ENCODE measurements around the gene CD48. TPM values are rescaled to one million over a fixed set of nuclear protein-coding genes. Genes with fewer than 3 reads are reported as not detected.

Gene CD48
- total and polyA plus RNA-seq, 4 donors, result 2.5 to 10.0 (median 5.1) TPM

GRCh38 chr1:160755911-160756848 lies 44.6 kb upstream of the CD48 start:
- peaks cover 0 to 8% (median 4%) of the 10 kb centered on the region in 4 donors for H3K4me1 ChIP-seq (ENCODE audit: control insufficient read depth in 4 of 4, insufficient read depth in 4 of 4, low read length in 3 of 4)
- H3K27me3 ChIP-seq (ENCODE audit: control insufficient read depth in 4 of 4, insufficient read depth in 4 of 4, low read length in 3 of 4), result no peaks in the 10 kb centered on the region
- no peak for TF ChIP-seq HNF4A (conservative IDR thresholded peaks at IDR 0.05)
- TF ChIP-seq HNF4G (IDR thresholded peaks at IDR 0.05), result no peak
- TF ChIP-seq ATF3 (IDR thresholded peaks at IDR 0.05), result no peak
- no peak for TF ChIP-seq RAD21 (IDR thresholded peaks at IDR 0.05)
- TF ChIP-seq FOXA1 (IDR thresholded peaks at IDR 0.05), result no peak
- TF ChIP-seq EGR1 (IDR thresholded peaks at IDR 0.05; ENCODE audit: low read depth in 2 of 2), result no peak
- no peak for TF ChIP-seq FOXA2 (IDR thresholded peaks at IDR 0.05)
- no peak for TF ChIP-seq JUND (IDR thresholded peaks at IDR 0.05)
- no peak for TF ChIP-seq RXRA (IDR thresholded peaks at IDR 0.05)
- no peak for TF ChIP-seq CTCF (IDR thresholded peaks at IDR 0.05; ENCODE audit: low read depth, low read length, missing input control)
- no peak for TF ChIP-seq NR2F2 (IDR thresholded peaks at IDR 0.05)
- TF ChIP-seq ZBTB33 (IDR thresholded peaks at IDR 0.05), result no peak
- no peak for TF ChIP-seq MAX (IDR thresholded peaks at IDR 0.05)
- no peak for TF ChIP-seq YY1 (IDR thresholded peaks at IDR 0.05)
- H3K9ac ChIP-seq (ENCODE audit: low read depth in 1 of 2, low read length in 2 of 2), result no peak overlapping the region
- H3K9me3 ChIP-seq (ENCODE audit: control insufficient read depth in 4 of 4, low read length in 3 of 4), result no peaks in the 10 kb centered on the region
- no peaks in the 10 kb centered on the region for H3K36me3 ChIP-seq (ENCODE audit: control insufficient read depth in 4 of 4, insufficient read depth in 3 of 4, low read depth in 1 of 4, low read length in 3 of 4)
- H3K27ac ChIP-seq (ENCODE audit: low read depth in 1 of 2, low read length in 2 of 2), result no peak overlapping the region
- WGBS, result 67% methylated on average over 5 of the region's 5 CpGs
- DNase-seq (ENCODE audit: low spot score), result no peak
- H3K4me3 ChIP-seq (ENCODE audit: low read depth in 1 of 3, low read length in 3 of 3), result no peak overlapping the region

GRCh38 chr1:160755461-160755860 lies 43.8 kb upstream of the CD48 start:
- Histone ChIP-seq H3K27me3 (ENCODE audit: control insufficient read depth in 4 of 4, insufficient read depth in 4 of 4, low read length in 3 of 4) (no peaks in the 10 kb centered on the region), H3K9me3 (ENCODE audit: control insufficient read depth in 4 of 4, low read length in 3 of 4) (no peaks in the 10 kb centered on the region), H3K27ac (ENCODE audit: low read depth in 1 of 2, low read length in 2 of 2) (no peak overlapping the region), H3K9ac (ENCODE audit: low read depth in 1 of 2, low read length in 2 of 2) (no peak overlapping the region), H3K36me3 (ENCODE audit: control insufficient read depth in 4 of 4, insufficient read depth in 3 of 4, low read depth in 1 of 4, low read length in 3 of 4) (no peaks in the 10 kb centered on the region), H3K4me1 (ENCODE audit: control insufficient read depth in 4 of 4, insufficient read depth in 4 of 4, low read length in 3 of 4) (peaks cover 0 to 7% (median 4%) of the 10 kb centered on the region in 4 donors), H3K4me3 (ENCODE audit: low read depth in 1 of 3, low read length in 3 of 3) (no peak overlapping the region)
- WGBS, result 91% methylated on average over 2 of the region's 2 CpGs
- TF ChIP-seq GABPA (IDR thresholded peaks at IDR 0.05 in 1 of 2, conservative IDR thresholded peaks at IDR 0.05 in 1 of 2), result no peak
- no peak for TF ChIP-seq HNF4G (IDR thresholded peaks at IDR 0.05)
- no peak for TF ChIP-seq HNF4A (conservative IDR thresholded peaks at IDR 0.05)
- TF ChIP-seq EGR1 (IDR thresholded peaks at IDR 0.05; ENCODE audit: low read depth in 2 of 2), result no peak
- TF ChIP-seq NR2F2 (IDR thresholded peaks at IDR 0.05), result no peak
- TF ChIP-seq REST (IDR thresholded peaks at IDR 0.05), result no peak
- no peak for TF ChIP-seq RXRA (IDR thresholded peaks at IDR 0.05)
- TF ChIP-seq RAD21 (IDR thresholded peaks at IDR 0.05), result no peak
- no peak for TF ChIP-seq SP1 (IDR thresholded peaks at IDR 0.05)
- TF ChIP-seq FOXA2 (IDR thresholded peaks at IDR 0.05), result no peak
- no peak for TF ChIP-seq FOXA1 (IDR thresholded peaks at IDR 0.05)
- no peak for TF ChIP-seq ATF3 (IDR thresholded peaks at IDR 0.05)
- no peak for DNase-seq (ENCODE audit: low spot score)

Data from liver (tissue), 9 donors.